ENCODE measurements around the gene CENPA.

DNA sequence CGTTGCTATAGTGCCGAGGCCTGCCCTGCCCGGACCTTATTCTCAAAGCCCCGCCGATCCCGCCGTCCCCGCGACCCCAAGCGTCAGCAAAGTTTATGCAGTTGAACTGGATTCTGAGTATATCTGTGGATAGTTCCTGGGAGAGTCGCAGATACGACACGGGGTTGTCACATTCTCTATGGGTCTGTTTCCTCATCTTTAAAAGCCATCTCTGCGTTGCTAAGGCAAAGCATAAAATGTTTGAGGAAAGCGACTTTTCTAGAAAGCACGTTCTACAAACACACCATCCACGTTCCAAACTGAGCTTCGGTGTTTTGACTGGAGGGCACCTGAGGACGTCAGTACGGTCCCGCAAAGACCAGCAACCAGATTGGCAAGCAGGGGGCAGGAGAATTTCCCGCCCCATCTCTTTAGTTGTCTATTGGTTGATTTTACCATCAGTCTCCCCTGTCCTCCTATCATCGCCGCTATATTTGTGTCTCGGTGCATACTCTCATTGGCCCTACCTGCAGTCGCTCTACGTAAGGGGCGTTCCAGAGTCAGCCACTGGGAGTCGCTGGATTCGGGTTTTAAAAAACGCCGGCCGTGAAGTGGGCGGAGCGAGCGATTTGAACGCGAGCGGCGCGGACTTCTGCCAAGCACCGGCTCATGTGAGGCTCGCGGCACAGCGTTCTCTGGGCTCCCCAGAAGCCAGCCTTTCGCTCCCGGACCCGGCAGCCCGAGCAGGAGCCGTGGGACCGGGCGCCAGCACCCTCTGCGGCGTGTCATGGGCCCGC lies at the start of gene CENPA:
- TF ChIP-seq, protein P1, sequence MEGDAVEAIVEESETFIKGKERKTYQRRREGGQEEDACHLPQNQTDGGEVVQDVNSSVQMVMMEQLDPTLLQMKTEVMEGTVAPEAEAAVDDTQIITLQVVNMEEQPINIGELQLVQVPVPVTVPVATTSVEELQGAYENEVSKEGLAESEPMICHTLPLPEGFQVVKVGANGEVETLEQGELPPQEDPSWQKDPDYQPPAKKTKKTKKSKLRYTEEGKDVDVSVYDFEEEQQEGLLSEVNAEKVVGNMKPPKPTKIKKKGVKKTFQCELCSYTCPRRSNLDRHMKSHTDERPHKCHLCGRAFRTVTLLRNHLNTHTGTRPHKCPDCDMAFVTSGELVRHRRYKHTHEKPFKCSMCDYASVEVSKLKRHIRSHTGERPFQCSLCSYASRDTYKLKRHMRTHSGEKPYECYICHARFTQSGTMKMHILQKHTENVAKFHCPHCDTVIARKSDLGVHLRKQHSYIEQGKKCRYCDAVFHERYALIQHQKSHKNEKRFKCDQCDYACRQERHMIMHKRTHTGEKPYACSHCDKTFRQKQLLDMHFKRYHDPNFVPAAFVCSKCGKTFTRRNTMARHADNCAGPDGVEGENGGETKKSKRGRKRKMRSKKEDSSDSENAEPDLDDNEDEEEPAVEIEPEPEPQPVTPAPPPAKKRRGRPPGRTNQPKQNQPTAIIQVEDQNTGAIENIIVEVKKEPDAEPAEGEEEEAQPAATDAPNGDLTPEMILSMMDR (IDR thresholded peaks at IDR 0.05) = peak; percentile 15 to 65 (median 54)
- TF ChIP-seq POLR2A (IDR thresholded peaks at IDR 0.05) = peak in 1 of 3 donors; percentile 32

Data from body of pancreas (tissue), 4 donors.